HepG2 (cell line): ENCODE measurements around the gene FASTKD3. TPM values are rescaled to one million over a fixed set of nuclear protein-coding genes. Genes with fewer than 3 reads are reported as not detected.

Experiments used
- ASH2L ChIP-seq: fragments of 300-600, 200-600 bp; sonication (generic); IDR thresholded peaks from 2 replicates; pipeline ENCODE4 v1.7.0; 2017; ENCODE audit warnings: low read depth, mild to moderate bottlenecking, moderate library complexity, mixed read lengths, low read length; ENCODE audit not compliant: insufficient read length
- HDAC1 ChIP-seq: sonication (generic); formaldehyde crosslinking; IDR thresholded peaks from 2 replicates; pipeline ENCODE4 v1.5.1; 2020; ENCODE audit warnings: mild to moderate bottlenecking, missing genetic modification reagents
- KDM3A ChIP-seq: IDR thresholded peaks from 2 replicates; pipeline ENCODE4 v1.6.1; 2018; ENCODE audit warnings: low read depth, missing compliant biosample characterization
- NFAT5 ChIP-seq: sonication (generic); formaldehyde crosslinking; IDR thresholded peaks from 2 replicates; pipeline ENCODE4 v1.4.0; 2020; ENCODE audit warnings: missing genetic modification reagents
- PHF8 ChIP-seq: sonication (generic); formaldehyde crosslinking; IDR thresholded peaks from 2 replicates; pipeline ENCODE4 v1.5.0; 2020; ENCODE audit warnings: missing genetic modification reagents
- RBM22 ChIP-seq: fragments of 200-400 bp; formaldehyde crosslinking; optimal IDR thresholded peaks from 2 replicates; pipeline ENCODE3; 2017; ENCODE audit warnings: mild to moderate bottlenecking, low read length, moderate library complexity
- REPIN1 ChIP-seq: sonication (generic); formaldehyde crosslinking; IDR thresholded peaks from 2 replicates; pipeline ENCODE4 v1.8.0; 2022; ENCODE audit warnings: missing genetic modification reagents, low read depth, mild to moderate bottlenecking, borderline replicate concordance
- SAFB2 ChIP-seq: sonication (generic); formaldehyde crosslinking; IDR thresholded peaks from 2 replicates; pipeline ENCODE4 v1.5.1; 2020; ENCODE audit warnings: missing genetic modification reagents, low read depth, mild to moderate bottlenecking, borderline replicate concordance
- SIN3B ChIP-seq: fragments of 150-350 bp; IDR thresholded peaks from 2 replicates; pipeline ENCODE4 v1.6.1; 2014; ENCODE audit warnings: low read length
- SIX1 ChIP-seq: sonication (generic); formaldehyde crosslinking; IDR thresholded peaks from 2 replicates; pipeline ENCODE4 v1.4.0; 2020; ENCODE audit warnings: missing genetic modification reagents, borderline replicate concordance
- SMAD1 ChIP-seq: sonication (generic); formaldehyde crosslinking; IDR thresholded peaks from 2 replicates; pipeline ENCODE4 v1.4.0; 2020; ENCODE audit warnings: missing genetic modification reagents, low read depth, mild to moderate bottlenecking, borderline replicate concordance
- SP2 ChIP-seq: sonication (generic); formaldehyde crosslinking; IDR thresholded peaks from 2 replicates; pipeline ENCODE4 v1.5.1; 2020; ENCODE audit warnings: mild to moderate bottlenecking, missing genetic modification reagents
- TBX2 ChIP-seq: sonication (generic); formaldehyde crosslinking; IDR thresholded peaks from 2 replicates; pipeline ENCODE4 v1.5.0; 2020; ENCODE audit warnings: missing genetic modification reagents, mild to moderate bottlenecking, borderline replicate concordance
- ZFP36L2 ChIP-seq: sonication (generic); formaldehyde crosslinking; IDR thresholded peaks from 2 replicates; pipeline ENCODE4 v1.4.0; 2020; ENCODE audit warnings: missing genetic modification reagents
- ZFY ChIP-seq: sonication (generic); formaldehyde crosslinking; IDR thresholded peaks from 2 replicates; pipeline ENCODE4 v1.4.0; 2020; ENCODE audit warnings: missing genetic modification reagents
- ZMYM4 ChIP-seq: sonication (generic); formaldehyde crosslinking; IDR thresholded peaks from 2 replicates; pipeline ENCODE4 v1.8.1; 2023; ENCODE audit warnings: mild to moderate bottlenecking, missing genetic modification reagents
- ZNF34 ChIP-seq: sonication (generic); formaldehyde crosslinking; IDR thresholded peaks from 2 replicates; pipeline ENCODE4 v1.4.0; 2020; ENCODE audit warnings: mild to moderate bottlenecking, missing genetic modification reagents, borderline replicate concordance
- ZNF382 ChIP-seq: sonication (generic); formaldehyde crosslinking; IDR thresholded peaks from 2 replicates; pipeline ENCODE4 v1.5.0; 2020; ENCODE audit warnings: missing genetic modification reagents, mild to moderate bottlenecking, borderline replicate concordance
- ZNF431 ChIP-seq: sonication (generic); formaldehyde crosslinking; IDR thresholded peaks from 2 replicates; pipeline ENCODE4 v1.9.0; 2022; ENCODE audit warnings: missing genetic modification reagents, low read depth, mild to moderate bottlenecking, borderline replicate concordance
- polyA plus RNA-seq, 8 experiments: library from polyadenylated mRNA; depleted of rRNA in 3 of 8; stranded (reverse) in 7 of 8; unstranded in 1 of 8; fragments of >200 nt; fragmentation: Illumina TruSeq in 4 of 8; extraction: Trizol in 4 of 8; gene quantifications; 2 replicates each; pipeline versions ENCODE4 v1.2.1 to v1.2.3, GENCODE V29; 2011 to 2016; ENCODE audit warnings: low read depth in 4 of 8, missing spikeins in 1 of 8, mixed read lengths in 1 of 8; ENCODE audit not compliant: insufficient read depth in 1 of 8
- total RNA-seq, 5 experiments: library from RNA; depleted of rRNA; stranded (reverse); fragments of >200 nt; fragmentation: Illumina TruSeq; extraction: Trizol; gene quantifications; 2 replicates each; pipeline ENCODE4 v1.2.3, GENCODE V29; 2016; ENCODE audit warnings: low read depth in 1 of 5
- TF ChIP-seq, protein P1 (sequence below): fragments of 450-650 bp; IDR thresholded peaks from 2 replicates; pipeline ENCODE4 v1.6.1; 2017

FASTKD3 gene
- total and polyA plus RNA-seq, 2 of the 13 experiments (the other 11 are each of a cell fraction or from before 2014, with no cell fraction given), result 6.9 to 17.8 TPM

DNA sequence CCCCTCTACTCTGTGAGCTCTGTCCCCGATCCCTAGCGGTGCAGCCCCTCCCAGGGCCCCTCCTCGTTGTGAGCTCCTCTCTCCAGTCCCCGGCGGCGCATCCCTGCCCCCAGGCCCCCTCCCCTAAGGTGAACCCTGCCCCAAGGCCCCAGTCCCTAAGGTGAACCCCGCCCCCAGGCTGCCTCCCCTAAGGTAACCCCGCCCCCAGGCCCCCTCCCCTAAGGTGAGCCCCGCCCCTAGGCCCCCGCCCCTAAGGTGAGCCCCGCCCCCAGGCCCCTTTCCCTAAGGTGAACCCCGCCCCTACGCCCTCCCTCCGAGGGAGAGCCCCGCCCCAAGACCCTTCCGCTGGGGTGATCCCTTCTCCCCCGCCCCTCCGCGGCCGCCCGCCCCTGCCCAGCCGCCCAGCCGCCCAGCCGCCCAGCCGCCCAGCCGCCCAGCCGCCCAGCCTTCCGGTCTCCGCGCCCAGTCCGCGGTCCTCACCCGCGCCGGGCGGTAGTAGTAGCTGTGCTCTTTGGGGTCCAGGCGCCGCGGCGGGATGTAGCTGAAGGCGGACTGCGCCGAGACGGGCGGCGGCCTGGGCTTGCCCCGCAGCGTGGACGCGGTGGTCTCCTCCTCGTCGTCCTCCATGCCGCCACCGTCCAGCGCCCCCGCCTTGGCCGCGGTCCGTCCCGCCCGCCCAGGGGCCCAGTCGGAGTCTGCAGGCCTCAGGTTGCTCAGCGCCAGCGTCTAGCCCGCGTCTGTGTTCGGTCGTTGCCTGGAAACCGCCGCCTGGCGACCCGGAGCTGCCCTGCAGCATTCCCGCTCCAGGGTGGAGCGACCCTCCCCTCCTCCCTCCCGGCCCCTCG lies 18.2 kb downstream of the FASTKD3 start, which contains the start of gene CFAP90 (continued):
- TF ChIP-seq ASH2L (peak; percentile 46), NFAT5 (CRISPR knock-in tag) (no peak), KDM3A (CRISPR knock-in tag) (0 out of 2 replicates have a peak, but pooled peaks have one; percentile 40), TBX2 (CRISPR knock-in tag) (no peak), ZNF34 (no peak), SP2 (CRISPR knock-in tag) (0 out of 2 replicates have a peak, but pooled peaks have one; percentile 28), ZMYM4 (CRISPR knock-in tag) (0 out of 2 replicates have a peak, but pooled peaks have one; percentile 21), RBM22 (peak; percentile 49), REPIN1 (CRISPR knock-in tag) (0 out of 2 replicates have a peak, but pooled peaks have one; percentile 21), PHF8 (CRISPR knock-in tag) (peak; percentile 56; the same call in 1 of the 2 replicates), ZNF382 (CRISPR knock-in tag) (no peak), ZFP36L2 (no peak), SIX1 (CRISPR knock-in tag) (no peak), ZNF431 (CRISPR knock-in tag) (no peak), SMAD1 (CRISPR knock-in tag) (peak; percentile 69; the same call in 1 of the 2 replicates), SIN3B (0 out of 2 replicates have a peak, but pooled peaks have one; percentile 29), HDAC1 (CRISPR knock-in tag) (peak; percentile 68; the same call in 1 of the 2 replicates), SAFB2 (no peak), ZFY (CRISPR knock-in tag) (peak; percentile 89)
- TF ChIP-seq, protein P1, sequence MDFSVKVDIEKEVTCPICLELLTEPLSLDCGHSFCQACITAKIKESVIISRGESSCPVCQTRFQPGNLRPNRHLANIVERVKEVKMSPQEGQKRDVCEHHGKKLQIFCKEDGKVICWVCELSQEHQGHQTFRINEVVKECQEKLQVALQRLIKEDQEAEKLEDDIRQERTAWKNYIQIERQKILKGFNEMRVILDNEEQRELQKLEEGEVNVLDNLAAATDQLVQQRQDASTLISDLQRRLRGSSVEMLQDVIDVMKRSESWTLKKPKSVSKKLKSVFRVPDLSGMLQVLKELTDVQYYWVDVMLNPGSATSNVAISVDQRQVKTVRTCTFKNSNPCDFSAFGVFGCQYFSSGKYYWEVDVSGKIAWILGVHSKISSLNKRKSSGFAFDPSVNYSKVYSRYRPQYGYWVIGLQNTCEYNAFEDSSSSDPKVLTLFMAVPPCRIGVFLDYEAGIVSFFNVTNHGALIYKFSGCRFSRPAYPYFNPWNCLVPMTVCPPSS, result no peak
